NCI-H748 treated with DMSO at 0.1 percent for 48 hours (cell line): ENCODE data around the gene RANBP10.
"Not testable (repeated sequence)": the region's sequence is repeated elsewhere in the genome, so short reads cannot be mapped to it uniquely, and the experiment has no call there.

Experiments
- DNase-seq: peaks from one replicate; lab custom pipeline; 2025; lab: John Stamatoyannopoulos, UW

Gene RANBP10

GRCh38 chr16:67806428-67807147 lies at the start of gene RANBP10, which contains the start of gene TSNAXIP1:
Gene RANBP10 (minus strand): TSS chr16:67806560. CDS start chr16:67806536, 24 bp downstream.
Gene TSNAXIP1 (plus strand): TSS chr16:67806889. CDS start chr16:67807150, 261 bp downstream.
- DNase-seq, result peak; percentile 93

GRCh38 chr16:67855789-67856188 lies 49.4 kb upstream of the RANBP10 start:
- DNase-seq, result no peak

DNA sequence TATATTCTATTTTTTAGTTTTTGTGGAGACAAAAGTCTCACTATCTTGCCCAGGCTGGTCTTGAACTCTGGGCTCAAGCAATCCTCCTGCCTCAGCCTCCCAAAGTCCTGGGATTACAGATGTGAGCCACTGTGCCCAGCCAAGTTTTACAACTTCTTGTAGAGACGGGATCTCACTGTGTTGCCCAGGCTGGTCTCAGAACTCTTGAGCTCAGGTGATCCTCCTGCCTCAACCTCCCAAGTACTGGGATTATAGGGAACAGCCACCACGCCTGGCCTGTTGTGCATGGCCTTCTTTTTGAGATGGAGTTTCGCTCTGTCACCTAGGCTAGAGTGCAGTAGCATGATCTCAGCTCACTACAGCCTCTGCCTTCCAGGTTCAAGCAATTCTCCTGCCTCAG lies 47.3 kb upstream of the RANBP10 start:
- no peak for DNase-seq

DNA sequence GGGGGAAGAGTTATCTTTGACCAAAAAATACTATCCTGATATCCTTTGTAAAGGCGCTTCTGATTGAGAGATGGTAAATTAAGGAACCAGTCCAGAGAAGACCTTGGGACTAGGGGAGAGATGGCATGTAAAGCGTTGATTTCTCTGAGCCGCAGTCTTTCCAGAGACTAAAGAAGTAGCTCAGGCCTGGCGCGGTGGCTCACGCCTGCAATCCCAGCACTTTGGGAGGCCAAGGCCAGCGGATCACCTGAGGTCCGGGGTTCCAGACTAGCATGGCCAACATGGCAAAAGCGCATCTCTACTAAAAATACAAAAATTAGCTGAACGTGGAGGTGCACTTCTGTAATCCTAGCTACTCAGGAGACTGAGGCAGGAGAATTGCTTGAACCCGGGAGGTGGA lies 41.8 kb upstream of the RANBP10 start:
- no peak for DNase-seq

GRCh38 chr16:67847064-67847861 lies 40.9 kb upstream of the RANBP10 start, which contains the start of gene CENPT:
Gene CENPT (minus strand): TSS chr16:67847693. CDS start chr16:67833859, 13,834 bp downstream.
- DNase-seq, result no peak

DNA sequence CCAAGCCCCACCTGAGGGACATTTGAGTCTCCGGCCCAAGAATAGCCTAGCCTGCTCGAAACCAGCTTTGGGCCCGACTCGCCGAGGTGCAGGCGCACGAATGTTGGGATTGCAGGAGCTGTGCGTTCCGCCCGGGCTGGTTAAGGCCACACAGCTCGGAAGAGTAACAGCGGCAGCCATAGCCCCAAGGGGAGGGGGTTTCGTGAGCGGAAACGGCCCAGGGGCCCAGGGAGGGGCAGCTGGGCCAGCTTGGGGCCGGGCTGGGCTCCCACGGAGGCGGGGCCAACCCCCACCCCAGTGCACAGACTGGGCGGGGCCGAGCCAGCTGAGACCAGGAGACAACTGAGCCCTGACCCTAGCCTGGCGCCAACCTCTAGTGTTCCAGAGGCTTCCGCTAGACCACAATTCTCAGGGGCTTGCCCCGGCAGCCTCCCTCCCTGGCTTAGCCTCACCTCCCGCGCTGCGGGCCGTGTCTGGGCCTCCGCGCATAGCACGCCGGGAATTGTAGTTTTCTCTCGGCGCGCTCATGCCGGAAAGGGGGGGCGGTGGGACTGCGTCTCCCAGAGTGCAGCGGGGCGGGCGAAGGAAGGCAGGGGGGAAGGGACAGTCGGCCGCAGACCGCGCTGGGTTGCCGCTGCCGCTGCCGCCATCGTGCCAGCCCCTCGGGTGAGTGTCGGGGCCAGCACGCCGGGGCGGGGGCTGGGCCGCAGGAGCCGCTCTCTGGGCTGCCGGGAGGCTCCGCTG lies 40.1 kb upstream of the RANBP10 start, which contains the start of gene NUTF2:
NUTF2 (plus strand) TSS at position 614 of the 744 bp plus-strand sequence. CDS start 18,198 bp downstream, outside the sequence.
- DNase-seq, result peak; percentile 67

- DNase-seq, result no peak
These were observed 39.6 kb upstream of the RANBP10 start for GRCh38 chr16:67846063-67846319.

GRCh38 chr16:67845291-67846062 lies 39.1 kb upstream of the RANBP10 start:
- DNase-seq, result no peak

- no peak for DNase-seq
These were observed 38.1 kb upstream of the RANBP10 start for GRCh38 chr16:67844497-67844896.

- DNase-seq, result no peak
These were observed 37.0 kb upstream of the RANBP10 start for GRCh38 chr16:67843343-67843765.

DNA sequence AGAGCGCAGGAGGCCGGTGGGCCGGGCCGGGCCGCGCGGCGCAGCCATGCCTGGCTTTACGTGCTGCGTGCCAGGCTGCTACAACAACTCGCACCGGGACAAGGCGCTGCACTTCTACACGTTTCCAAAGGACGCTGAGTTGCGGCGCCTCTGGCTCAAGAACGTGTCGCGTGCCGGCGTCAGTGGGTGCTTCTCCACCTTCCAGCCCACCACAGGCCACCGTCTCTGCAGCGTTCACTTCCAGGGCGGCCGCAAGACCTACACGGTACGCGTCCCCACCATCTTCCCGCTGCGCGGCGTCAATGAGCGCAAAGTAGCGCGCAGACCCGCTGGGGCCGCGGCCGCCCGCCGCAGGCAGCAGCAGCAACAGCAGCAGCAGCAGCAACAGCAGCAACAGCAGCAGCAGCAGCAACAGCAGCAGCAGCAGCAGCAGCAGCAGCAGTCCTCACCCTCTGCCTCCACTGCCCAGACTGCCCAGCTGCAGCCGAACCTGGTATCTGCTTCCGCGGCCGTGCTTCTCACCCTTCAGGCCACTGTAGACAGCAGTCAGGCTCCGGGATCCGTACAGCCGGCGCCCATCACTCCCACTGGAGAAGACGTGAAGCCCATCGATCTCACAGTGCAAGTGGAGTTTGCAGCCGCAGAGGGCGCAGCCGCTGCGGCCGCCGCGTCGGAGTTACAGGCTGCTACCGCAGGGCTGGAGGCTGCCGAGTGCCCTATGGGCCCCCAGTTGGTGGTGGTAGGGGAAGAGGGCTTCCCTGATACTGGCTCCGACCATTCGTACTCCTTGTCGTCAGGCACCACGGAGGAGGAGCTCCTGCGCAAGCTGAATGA lies 36.4 kb upstream of the RANBP10 start:
- no peak for DNase-seq

DNA sequence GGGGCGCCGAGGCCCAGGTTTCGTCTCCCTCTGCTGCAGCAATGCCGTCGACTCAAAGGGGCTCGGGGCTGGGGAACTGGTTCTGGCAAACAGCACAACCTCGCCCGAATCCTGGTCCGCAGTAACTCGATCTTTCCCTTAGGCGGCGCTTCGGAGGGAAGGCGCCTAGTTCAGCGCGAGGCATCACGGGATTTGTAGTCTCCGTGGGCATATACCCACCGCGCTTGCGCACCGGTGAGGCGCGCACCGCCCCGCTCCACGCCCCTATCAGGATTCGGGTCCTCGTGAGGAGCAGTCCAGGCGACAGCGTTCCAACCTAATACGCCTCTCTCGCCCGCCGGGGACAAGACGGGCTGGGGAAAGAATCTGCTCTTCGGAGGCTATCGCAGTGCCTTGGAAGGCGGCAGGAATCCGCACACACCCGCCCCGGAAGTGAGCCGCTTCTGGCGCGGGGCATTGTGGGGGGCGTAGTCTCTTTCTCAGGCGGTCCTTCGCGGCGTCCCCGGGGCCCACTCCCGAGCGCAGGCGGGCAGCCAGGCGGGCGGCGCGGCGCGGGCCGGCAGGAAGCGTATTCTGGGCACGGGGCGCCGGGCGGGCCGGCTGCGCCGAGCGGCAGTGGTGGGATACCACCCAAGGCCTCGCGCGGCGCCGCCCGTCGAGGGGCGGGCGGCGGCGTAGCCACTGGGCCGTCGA lies 35.6 kb upstream of the RANBP10 start, which contains the start of gene THAP11:
THAP11 (plus strand) TSS at position 505 of the 693 bp plus-strand sequence. CDS start 235 bp downstream, outside the sequence.
- DNase-seq, result peak; percentile 90

DNA sequence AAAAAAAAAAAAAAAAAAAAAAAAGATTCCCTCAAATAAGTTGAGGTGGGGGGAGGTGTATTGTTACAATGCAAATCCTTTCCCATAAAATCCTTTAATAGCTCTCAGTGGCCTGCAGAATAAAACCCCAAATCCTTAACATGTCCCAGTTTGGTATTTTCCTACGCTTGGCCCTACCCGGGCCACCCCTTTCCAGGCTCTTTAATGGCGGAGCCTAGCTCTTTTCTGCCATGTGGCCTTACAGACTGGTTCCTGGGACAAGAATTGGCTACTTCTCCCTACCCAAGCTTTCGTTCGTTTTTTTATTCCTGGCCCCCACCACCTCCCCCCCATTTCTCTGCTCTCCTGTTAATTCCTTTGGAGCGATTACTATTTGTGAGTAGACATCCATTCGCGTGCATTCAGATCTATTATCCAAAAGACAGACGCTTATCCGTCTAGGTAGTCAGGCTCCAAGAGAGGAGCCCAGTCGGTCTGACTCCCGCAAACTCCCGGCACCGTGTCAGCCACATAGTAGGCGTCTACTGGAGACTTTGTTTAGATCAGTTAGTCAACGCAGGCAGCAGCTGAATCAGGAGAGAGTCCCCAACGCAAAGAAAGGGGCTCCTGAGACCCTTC lies 34.9 kb upstream of the RANBP10 start:
- DNase-seq, result no peak

DNA sequence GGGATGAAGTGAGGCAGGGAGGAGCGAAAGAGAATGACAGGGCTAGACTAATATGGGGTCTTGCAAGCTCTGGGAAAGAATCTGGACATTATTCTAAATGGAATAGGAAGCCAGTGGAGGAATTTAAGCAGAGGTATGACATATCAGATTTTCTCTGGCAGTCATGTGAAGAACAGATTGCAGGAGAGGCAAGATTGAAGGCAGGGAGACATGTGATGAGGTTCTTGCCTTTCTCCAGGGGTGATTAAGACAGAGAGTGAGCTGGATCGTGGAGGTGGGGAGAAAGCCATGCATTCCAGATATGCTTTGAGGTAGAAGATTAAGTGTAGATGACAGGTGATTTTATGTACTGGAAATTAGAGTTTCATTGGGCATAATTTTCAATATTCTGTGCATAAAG lies 31.5 kb upstream of the RANBP10 start:
- DNase-seq, result no peak

- not testable (repeated sequence) for DNase-seq
These were observed 30.8 kb upstream of the RANBP10 start for GRCh38 chr16:67837190-67837589.

DNA sequence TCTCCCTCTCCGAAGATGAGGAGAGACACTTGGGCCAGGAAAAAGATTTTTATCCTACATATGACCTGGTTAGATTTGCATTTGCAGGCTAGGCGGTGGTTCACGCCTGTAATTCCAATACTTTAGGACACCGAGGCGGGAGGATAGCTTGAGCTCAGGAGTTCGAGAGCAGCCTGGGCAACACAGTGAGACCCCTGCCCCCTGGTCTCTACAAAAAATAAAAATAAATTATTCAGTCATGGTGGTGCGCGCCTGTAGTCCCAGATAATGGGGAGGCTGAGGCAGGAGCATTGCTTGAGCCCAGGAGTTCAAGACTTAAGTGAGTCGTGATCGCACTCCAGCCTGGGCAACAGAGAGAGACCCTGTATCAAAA lies 27.9 kb upstream of the RANBP10 start:
- DNase-seq, result no peak

DNA sequence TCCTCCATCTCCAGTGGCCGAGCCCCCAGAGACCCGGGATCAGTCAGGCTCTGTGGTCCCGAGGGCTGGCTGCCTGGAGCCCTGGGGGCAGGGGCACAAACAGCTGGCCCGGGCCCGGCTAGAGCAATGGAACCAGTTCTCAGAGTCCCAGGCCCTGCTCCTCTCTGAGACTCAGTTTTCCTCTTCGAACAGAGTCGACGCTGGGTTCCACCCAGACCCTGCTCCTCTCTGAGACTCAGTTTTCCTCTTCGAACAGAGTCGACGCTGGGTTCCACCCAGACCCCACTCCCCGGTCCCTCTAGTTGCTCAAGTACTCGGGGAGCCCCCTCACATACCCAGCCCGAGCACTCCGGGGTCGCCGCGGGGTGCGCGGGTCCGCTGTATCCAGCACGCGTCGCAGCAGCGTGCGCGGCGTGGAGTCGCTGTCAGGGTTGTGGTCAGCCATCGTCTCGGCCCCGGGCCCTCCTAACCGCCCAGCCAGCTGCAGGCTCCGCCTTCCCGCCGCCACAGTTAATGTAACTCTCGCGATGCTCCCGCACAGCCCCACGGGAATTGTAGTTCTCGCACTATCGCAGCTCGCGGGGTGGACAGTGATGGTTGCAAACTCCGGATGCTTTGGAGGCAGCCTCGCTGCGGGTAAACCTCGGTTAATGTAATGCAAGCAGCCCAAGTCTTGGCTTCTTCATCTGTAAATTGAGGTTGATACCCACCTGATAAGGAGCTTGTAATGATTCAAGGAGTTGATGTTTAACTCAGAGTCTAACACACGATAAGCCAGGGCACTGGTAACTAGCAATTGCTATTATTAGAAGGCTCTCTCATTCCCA lies 27.3 kb upstream of the RANBP10 start:
- peak; percentile 70 for DNase-seq

GRCh38 chr16:67833030-67833414 lies 26.7 kb upstream of the RANBP10 start:
- no peak for DNase-seq

GRCh38 chr16:67828651-67829050 lies 22.3 kb upstream of the RANBP10 start:
- no peak for DNase-seq
